Measurements from ENCODE around the gene MTARC2. TPM values are rescaled to one million over a fixed set of nuclear protein-coding genes. Genes with fewer than 3 reads are reported as not detected.
A peak's percentile ranks its signal among the peaks of the same experiment; 100 is the strongest.

Gene MTARC2
- total and polyA plus RNA-seq, 10 of the 15 experiments (the other 5 are each of a cell fraction or from before 2014, with no cell fraction given) = 1.9 to 5.5 (median 3.3) TPM

DNA sequence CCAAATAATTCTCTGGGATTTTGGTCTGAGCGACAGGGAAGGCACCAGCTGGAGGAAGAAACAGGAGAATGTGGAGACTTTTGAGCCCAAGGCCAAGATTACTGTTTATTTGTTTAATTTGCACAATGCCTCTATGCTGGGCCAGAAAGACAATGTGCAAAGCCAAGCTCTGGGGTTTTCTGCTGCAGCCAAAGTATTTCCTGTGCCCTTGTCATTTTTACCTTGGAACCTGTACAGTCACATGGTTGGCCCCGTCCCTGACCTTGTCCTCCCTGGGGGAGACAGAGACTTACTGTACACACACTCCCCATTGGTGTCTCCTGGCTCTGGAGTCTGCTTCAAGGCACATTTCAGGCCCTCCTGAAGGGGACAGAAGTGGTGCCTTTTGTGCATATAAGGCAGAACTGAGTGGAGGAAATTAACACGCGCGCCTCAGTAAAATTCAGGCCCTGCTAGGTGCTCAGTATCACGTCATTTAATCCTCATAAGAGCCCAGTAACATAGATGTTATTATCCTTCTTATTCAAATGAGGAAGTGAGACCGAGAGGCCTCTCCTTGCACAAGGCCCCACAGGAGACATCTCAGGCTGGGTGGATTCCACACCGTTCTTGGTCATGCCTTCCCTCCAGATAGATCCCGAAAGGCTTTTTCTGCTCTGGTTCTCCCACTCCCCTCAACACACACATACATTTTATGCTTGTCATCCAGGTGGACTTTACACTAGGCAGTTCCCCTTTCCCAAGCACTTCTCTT, 36.9 kb upstream of the MTARC2 start:
- Histone ChIP-seq H3K79me2 (ENCODE audit: control insufficient read depth, insufficient read depth, low read length) (no peaks in the 10 kb centered on the region), H3K4me3 (no peak overlapping the region), H3K9ac (ENCODE audit: control insufficient read depth, insufficient read depth, low read length) (no peak overlapping the region), H3K4me1 (ENCODE audit: control insufficient read depth, insufficient read depth, low read length) (peaks cover 5% of the 10 kb centered on the region; the same call in 1 of the 2 replicates), H3K36me3 (ENCODE audit: control insufficient read depth in 2 of 2, insufficient read depth in 2 of 2, low read length in 1 of 2) (no peaks in the 10 kb centered on the region), H4K20me1 (ENCODE audit: control insufficient read depth, insufficient read depth) (no peaks in the 10 kb centered on the region), H3K9me3 (replicated peaks; ENCODE audit: control insufficient read depth, insufficient read depth, low read length) (no peaks in the 10 kb centered on the region), H2AFZ (ENCODE audit: control insufficient read depth, low read depth, low read length) (no peak overlapping the region), H3K4me2 (ENCODE audit: control insufficient read depth, insufficient read depth) (no peak overlapping the region), H3K27me3 (replicated peaks in 1 of 2; ENCODE audit: control insufficient read depth in 2 of 2, insufficient read depth in 2 of 2, low read length in 1 of 2) (no peaks in the 10 kb centered on the region), H3K27ac (ENCODE audit: control insufficient read depth, insufficient read depth) (no peak overlapping the region)
- ATAC-seq (peak; percentile 91), FAIRE-seq (no peak), DNase-seq (ENCODE audit: low read depth, low spot score) (no peak)
- ChIA-PET SMC1A (ENCODE audit: uncharacterized antibody, unreplicated experiment) (interaction anchor here (0.6 to 1.3 kb wide), 2 partner anchors 12 to 1183 kb away, joined by 3 to 4 read pairs; no protein-coding TSS in a partner anchor), CTCF (interaction anchor here (1.8 kb wide), 1 partner anchor 22 kb away, joined by 5 read pairs; no protein-coding TSS in a partner anchor), RAD21 (ENCODE audit: unreplicated experiment) (interaction anchor here (0.9 kb wide), 1 partner anchor 10 kb away, joined by 4 read pairs; no protein-coding TSS in a partner anchor), POLR2A (interaction anchor here (0.6 kb wide), 1 partner anchor 11 kb away, joined by 3 read pairs; no protein-coding TSS in a partner anchor)
- in situ Hi-C loops (cut with MboI) (no loop called here), intact Hi-C loops (cut with micrococcal nuclease; ENCODE audit: unreplicated experiment) (no loop called here)
- no TSS peak for BruUV-seq (replicated peaks)
- 21% methylated on average over 9 of the region's 9 CpGs for WGBS (ENCODE audit: insufficient coverage, insufficient replicate concordance, low lambda C conversion rate, missing lambda C conversion rate)
- TF ChIP-seq DPF2 (IDR thresholded peaks at IDR 0.05) (peak; percentile 43; the same call in 1 of the 2 replicates), IKZF1 (conservative IDR thresholded peaks at IDR 0.05) (peak; percentile 80), ZNF384 (IDR thresholded peaks at IDR 0.05; ENCODE audit: borderline replicate concordance, low read depth, low read length) (no peak), SPI1 (IDR thresholded peaks at IDR 0.05; ENCODE audit: borderline replicate concordance, insufficient read depth, low read depth, low read length) (peak; percentile 97), POLR2A (IDR thresholded peaks at IDR 0.05; ENCODE audit: low read depth, low read length) (no peak), EP300 (IDR thresholded peaks at IDR 0.05; ENCODE audit: borderline replicate concordance in 1 of 2, control insufficient read depth in 1 of 2, low read depth in 2 of 2, low read length in 2 of 2) (peak; percentile 26 to 34; a peak in 2 of 4 replicates), RELB (IDR thresholded peaks at IDR 0.05; ENCODE audit: low read depth) (peak; percentile 45; the same call in 1 of the 2 replicates), GATAD2B (conservative IDR thresholded peaks at IDR 0.05; ENCODE audit: low read depth) (no peak), MEF2A (IDR thresholded peaks at IDR 0.05; ENCODE audit: insufficient read depth, low read depth, low read length) (no peak), RELA (IDR thresholded peaks at IDR 0.05; ENCODE audit: borderline replicate concordance, partially characterized antibody) (no peak), EED (IDR thresholded peaks at IDR 0.05; ENCODE audit: low read depth) (peak; percentile 56), MTA2 (IDR thresholded peaks at IDR 0.05; ENCODE audit: low read depth) (0 out of 2 replicates have a peak, but pooled peaks have one; percentile 15), IRF4 (IDR thresholded peaks at IDR 0.05; ENCODE audit: low read depth, low read length) (0 out of 2 replicates have a peak, but pooled peaks have one; percentile 46), ATF7 (IDR thresholded peaks at IDR 0.05; ENCODE audit: low read depth) (peak; percentile 67), CREM (IDR thresholded peaks at IDR 0.05; ENCODE audit: low read depth) (0 out of 2 replicates have a peak, but pooled peaks have one; percentile 28)
- TF ChIP-seq, protein P1, sequence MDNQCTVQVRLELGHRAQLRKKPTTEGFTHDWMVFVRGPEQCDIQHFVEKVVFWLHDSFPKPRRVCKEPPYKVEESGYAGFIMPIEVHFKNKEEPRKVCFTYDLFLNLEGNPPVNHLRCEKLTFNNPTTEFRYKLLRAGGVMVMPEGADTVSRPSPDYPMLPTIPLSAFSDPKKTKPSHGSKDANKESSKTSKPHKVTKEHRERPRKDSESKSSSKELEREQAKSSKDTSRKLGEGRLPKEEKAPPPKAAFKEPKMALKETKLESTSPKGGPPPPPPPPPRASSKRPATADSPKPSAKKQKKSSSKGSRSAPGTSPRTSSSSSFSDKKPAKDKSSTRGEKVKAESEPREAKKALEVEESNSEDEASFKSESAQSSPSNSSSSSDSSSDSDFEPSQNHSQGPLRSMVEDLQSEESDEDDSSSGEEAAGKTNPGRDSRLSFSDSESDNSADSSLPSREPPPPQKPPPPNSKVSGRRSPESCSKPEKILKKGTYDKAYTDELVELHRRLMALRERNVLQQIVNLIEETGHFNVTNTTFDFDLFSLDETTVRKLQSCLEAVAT (IDR thresholded peaks at IDR 0.05) = peak; percentile 53; the same call in 1 of the 2 replicates

Data from GM12878 (cell line).